GM18499 (cell line): Measurements from ENCODE around the gene RAD9B.
A peak's percentile ranks its signal among the peaks of the same experiment; 100 is the strongest.
"Not testable (repeated sequence)": the region's sequence is repeated elsewhere in the genome, so short reads cannot be mapped to it uniquely, and the experiment has no call there.

ENCODE experiments used
- ATAC-seq: cut with Tn5 transposase; IDR thresholded peaks from one replicate; pipeline ENCODE4 v1.9.1; 2021; ENCODE audit warnings: moderate number of reproducible peaks; ENCODE audit not compliant: insufficient read depth, unreplicated experiment

Gene RAD9B

GRCh38 chr12:110501752-110502738 is at the start of gene RAD9B, which contains the start of gene VPS29:
Gene RAD9B (plus strand): TSS chr12:110502331. CDS start chr12:110502338, 7 bp downstream.
Gene VPS29 (minus strand): TSS chr12:110502111. CDS start chr12:110502051, 60 bp downstream.
- peak; percentile 79 for ATAC-seq

GRCh38 chr12:110453569-110454296 is 48.4 kb upstream of the RAD9B start:
- ATAC-seq, result no peak

- no peak for ATAC-seq
Observed at GRCh38 chr12:110458756-110459155, 43.4 kb upstream of the RAD9B start.

- ATAC-seq, result not testable (repeated sequence)
Observed at GRCh38 chr12:110461189-110461588, 40.9 kb upstream of the RAD9B start.

GRCh38 chr12:110465024-110465423 is 37.1 kb upstream of the RAD9B start:
- ATAC-seq, result no peak

- not testable (repeated sequence) for ATAC-seq
Observed at GRCh38 chr12:110465765-110466164, 36.4 kb upstream of the RAD9B start.

- no peak for ATAC-seq
Observed at GRCh38 chr12:110466791-110467190, 35.3 kb upstream of the RAD9B start.

- ATAC-seq, result no peak
Observed at GRCh38 chr12:110467847-110468213, 34.3 kb upstream of the RAD9B start.

GRCh38 chr12:110468214-110469048 is 33.7 kb upstream of the RAD9B start, which contains the start of the genes FAM216A and GPN3:
Gene FAM216A (plus strand): TSS chr12:110468845. CDS start chr12:110468876, 31 bp downstream.
Gene GPN3 (minus strand): TSS chr12:110468257. CDS start chr12:110468203, 54 bp downstream.
- peak; percentile 55 for ATAC-seq

GRCh38 chr12:110475426-110475825 is 26.7 kb upstream of the RAD9B start:
- ATAC-seq, result no peak

GRCh38 chr12:110498984-110499706 is 3.0 kb upstream of the RAD9B start:
- no peak for ATAC-seq

- no peak for ATAC-seq
Observed at GRCh38 chr12:110501399-110501751, 756 bp upstream of the RAD9B start.

GRCh38 chr12:110503432-110503831 is 1.3 kb downstream of the RAD9B start:
- ATAC-seq, result no peak

- ATAC-seq, result no peak
Observed at GRCh38 chr12:110505332-110505731, 3.2 kb downstream of the RAD9B start.

- no peak for ATAC-seq
Observed at GRCh38 chr12:110508071-110508586, 6.0 kb downstream of the RAD9B start.

GRCh38 chr12:110513842-110514241 is 11.7 kb downstream of the RAD9B start:
- ATAC-seq, result no peak

- ATAC-seq, result no peak
Observed at GRCh38 chr12:110514363-110514762, 12.2 kb downstream of the RAD9B start.

GRCh38 chr12:110516995-110517394 is 14.9 kb downstream of the RAD9B start:
- ATAC-seq, result no peak

GRCh38 chr12:110518014-110518413 is 15.9 kb downstream of the RAD9B start:
- not testable (repeated sequence) for ATAC-seq
